Measurements from ENCODE around the gene KNG1.
A peak's percentile ranks its signal among the peaks of the same experiment; 100 is the strongest.

The KNG1 gene

GRCh38 chr3:186742618-186743380, 25.6 kb downstream of the KNG1 start:
- Mint-ChIP-seq H3K36me3 (no peaks in the 10 kb centered on the region), H3K27ac (no peak overlapping the region), H3K27me3 (peaks cover 10% of the 10 kb centered on the region), H3K9me3 (no peaks in the 10 kb centered on the region), H3K4me3 (no peak overlapping the region), H3K4me1 (peaks cover 4% of the 10 kb centered on the region)
- DNase-seq: no peak
- CTCF ChIA-PET: no interaction called here

GRCh38 chr3:186743666-186744065, 26.5 kb downstream of the KNG1 start:
- DNase-seq: no peak
- peaks cover 10% of the 10 kb centered on the region for H3K27me3 Mint-ChIP-seq
- no peaks in the 10 kb centered on the region for H3K36me3 Mint-ChIP-seq
- H3K27ac Mint-ChIP-seq: no peak overlapping the region
- CTCF ChIA-PET: no interaction called here
- H3K4me1 Mint-ChIP-seq: peaks cover 4% of the 10 kb centered on the region
- H3K9me3 Mint-ChIP-seq: no peaks in the 10 kb centered on the region
- H3K4me3 Mint-ChIP-seq: no peak overlapping the region

GRCh38 chr3:186746008-186746407, 28.8 kb downstream of the KNG1 start:
- no peaks in the 10 kb centered on the region for H3K9me3 Mint-ChIP-seq
- H3K4me3 Mint-ChIP-seq: no peak overlapping the region
- peak; percentile 28 for DNase-seq
- no peak overlapping the region for H3K27ac Mint-ChIP-seq
- no peaks in the 10 kb centered on the region for H3K36me3 Mint-ChIP-seq
- H3K27me3 Mint-ChIP-seq: peaks cover 10% of the 10 kb centered on the region
- H3K4me1 Mint-ChIP-seq: peaks cover 4% of the 10 kb centered on the region
- CTCF ChIA-PET: interaction anchor here (0.6 kb wide), 1 partner anchor 419 kb away, joined by 5 read pairs; no protein-coding TSS in a partner anchor

GRCh38 chr3:186750316-186750715, 33.2 kb downstream of the KNG1 start:
- no peak overlapping the region for H3K27ac Mint-ChIP-seq
- no peak overlapping the region for H3K4me3 Mint-ChIP-seq
- CTCF ChIA-PET: no interaction called here
- peaks cover 19% of the 10 kb centered on the region for H3K27me3 Mint-ChIP-seq
- DNase-seq: no peak
- H3K36me3 Mint-ChIP-seq: no peaks in the 10 kb centered on the region
- peaks cover 10% of the 10 kb centered on the region for H3K4me1 Mint-ChIP-seq
- no peaks in the 10 kb centered on the region for H3K9me3 Mint-ChIP-seq

GRCh38 chr3:186751480-186751879, 34.3 kb downstream of the KNG1 start:
- H3K27me3 Mint-ChIP-seq: peaks cover 14% of the 10 kb centered on the region
- CTCF ChIA-PET: interaction anchor here (1.2 to 1.3 kb wide), 2 partner anchors 136 to 137 kb away, joined by 3 read pairs; no protein-coding TSS in a partner anchor
- no peaks in the 10 kb centered on the region for H3K36me3 Mint-ChIP-seq

GRCh38 chr3:186754006-186754405, 36.8 kb downstream of the KNG1 start:
- CTCF ChIA-PET: interaction anchor here (1.4 to 2.5 kb wide), 2 partner anchors 137 to 139 kb away, joined by 5 to 8 read pairs; no protein-coding TSS in a partner anchor
- Mint-ChIP-seq H3K9me3 (no peaks in the 10 kb centered on the region), H3K27ac (no peak overlapping the region), H3K4me3 (no peak overlapping the region), H3K4me1 (peaks cover 5% of the 10 kb centered on the region), H3K27me3 (peaks cover 28% of the 10 kb centered on the region), H3K36me3 (no peaks in the 10 kb centered on the region)
- DNase-seq: no peak

More at GRCh38 chr3:186751480-186751879, 34.3 kb downstream of the KNG1 start:
- Mint-ChIP-seq H3K4me3 (no peak overlapping the region), H3K9me3 (no peaks in the 10 kb centered on the region), H3K4me1 (peaks cover 5% of the 10 kb centered on the region), H3K27ac (no peak overlapping the region)
- DNase-seq: no peak

- H3K27ac Mint-ChIP-seq: no peak overlapping the region
- DNase-seq: no peak
- CTCF ChIA-PET: interaction anchor here (2.5 kb wide), 1 partner anchor 138 kb away, joined by 8 read pairs; no protein-coding TSS in a partner anchor
- no peak overlapping the region for H3K4me3 Mint-ChIP-seq
- H3K9me3 Mint-ChIP-seq: no peaks in the 10 kb centered on the region
- H3K27me3 Mint-ChIP-seq: peaks cover 33% of the 10 kb centered on the region
- H3K4me1 Mint-ChIP-seq: peaks cover 5% of the 10 kb centered on the region
- H3K36me3 Mint-ChIP-seq: no peaks in the 10 kb centered on the region
These were observed 37.7 kb downstream of the KNG1 start for GRCh38 chr3:186754871-186755270.

- Mint-ChIP-seq H3K9me3 (no peaks in the 10 kb centered on the region), H3K27ac (no peak overlapping the region), H3K27me3 (peaks cover 33% of the 10 kb centered on the region), H3K4me1 (peaks cover 5% of the 10 kb centered on the region), H3K4me3 (no peak overlapping the region), H3K36me3 (no peaks in the 10 kb centered on the region)
- no peak for DNase-seq
- CTCF ChIA-PET: no interaction called here
These were observed 40.1 kb downstream of the KNG1 start for GRCh38 chr3:186757214-186757613.

- H3K4me1 Mint-ChIP-seq: peaks cover 5% of the 10 kb centered on the region
- H3K4me3 Mint-ChIP-seq: no peak overlapping the region
- no peaks in the 10 kb centered on the region for H3K36me3 Mint-ChIP-seq
- DNase-seq: no peak
- peaks cover 33% of the 10 kb centered on the region for H3K27me3 Mint-ChIP-seq
- H3K9me3 Mint-ChIP-seq: no peaks in the 10 kb centered on the region
- no peak overlapping the region for H3K27ac Mint-ChIP-seq
- CTCF ChIA-PET: no interaction called here
These were observed 40.6 kb downstream of the KNG1 start for GRCh38 chr3:186757686-186758220.

GRCh38 chr3:186759231-186759930, 42.2 kb downstream of the KNG1 start:
- DNase-seq: no peak
- no peak overlapping the region for H3K4me3 Mint-ChIP-seq
- no peaks in the 10 kb centered on the region for H3K36me3 Mint-ChIP-seq
- H3K27me3 Mint-ChIP-seq: peaks cover 22% of the 10 kb centered on the region
- H3K27ac Mint-ChIP-seq: no peak overlapping the region
- CTCF ChIA-PET: no interaction called here
- no peaks in the 10 kb centered on the region for H3K9me3 Mint-ChIP-seq
- H3K4me1 Mint-ChIP-seq: no peaks in the 10 kb centered on the region

- Mint-ChIP-seq H3K27me3 (peaks cover 22% of the 10 kb centered on the region), H3K4me3 (no peak overlapping the region), H3K27ac (no peak overlapping the region), H3K36me3 (no peaks in the 10 kb centered on the region), H3K9me3 (no peaks in the 10 kb centered on the region), H3K4me1 (no peaks in the 10 kb centered on the region)
- DNase-seq: no peak
- CTCF ChIA-PET: no interaction called here
These were observed 43.1 kb downstream of the KNG1 start for GRCh38 chr3:186760141-186760833.

GRCh38 chr3:186760897-186761447, 43.8 kb downstream of the KNG1 start:
- CTCF ChIA-PET: no interaction called here
- H3K4me3 Mint-ChIP-seq: no peak overlapping the region

GRCh38 chr3:186772281-186772694, 55.1 kb downstream of the KNG1 start:
- Mint-ChIP-seq H3K36me3 (peaks cover 4% of the 10 kb centered on the region), H3K4me3 (peak overlapping the region; percentile 75)
- CTCF ChIA-PET: interaction anchor here (0.9 to 2.0 kb wide), 3 partner anchors 12 to 158 kb away, joined by 3 to 8 read pairs (median 4); no protein-coding TSS in a partner anchor

More at GRCh38 chr3:186760897-186761447, 43.8 kb downstream of the KNG1 start:
- Mint-ChIP-seq H3K27ac (no peak overlapping the region), H3K27me3 (peaks cover 22% of the 10 kb centered on the region), H3K9me3 (no peaks in the 10 kb centered on the region), H3K4me1 (no peaks in the 10 kb centered on the region), H3K36me3 (no peaks in the 10 kb centered on the region)
- DNase-seq: no peak

More at GRCh38 chr3:186772281-186772694, 55.1 kb downstream of the KNG1 start:
- DNase-seq: peak; percentile 29
- H3K4me1 Mint-ChIP-seq: peaks cover 19% of the 10 kb centered on the region
- no peaks in the 10 kb centered on the region for H3K9me3 Mint-ChIP-seq
- H3K27me3 Mint-ChIP-seq: peaks cover 12% of the 10 kb centered on the region
- peak overlapping the region; percentile 79 for H3K27ac Mint-ChIP-seq

Measured in activated naive CD4-positive, alpha-beta T cell treated with anti-CD3 and anti-CD28 coated beads, Interleukin-2, amount 10 ng/mL, durations not matched to agents 7 days and 5 days (primary cell).